IMR-90 (cell line): ENCODE data around the gene RCOR3. TPM values are rescaled to one million over a fixed set of nuclear protein-coding genes. Genes with fewer than 3 reads are reported as not detected.
"Not testable (repeated sequence)": the region's sequence is repeated elsewhere in the genome, so short reads cannot be mapped to it uniquely, and the experiment has no call there.

Source experiments
- ATAC-seq: fragments of 200-7000 bp; cut with Tn5 transposase; 2 replicates; pipeline ENCODE4 v1.9.1; 2020; ENCODE audit warnings: low read depth, mild to moderate bottlenecking, moderate library complexity
- BruUV-seq: library from RNA; stranded (reverse); fragments of 400-500 nt; replicated peaks from 2 replicates; lab custom pipeline; 2021; lab: Mats Ljungman, UMichigan
- CTCF ChIA-PET: fragments of 300-600 bp; formaldehyde crosslinking; extraction: SDS; loops from one replicate; lab custom pipeline; 2021; ENCODE audit warnings: antibody characterized with exemption; lab: Yijun Ruan, JAX
- POLR2A ChIA-PET: fragments of 300-600 bp; sonication (Branson Sonifier 250); formaldehyde crosslinking; loops from one replicate; lab custom pipeline; 2022; ENCODE audit warnings: antibody characterized with exemption; ENCODE audit not compliant: unreplicated experiment; lab: Charles Lee
- DNase-seq: peaks from one replicate; pipeline ENCODE4 v3.0.0; 2013
- H2AFZ ChIP-seq: replicated peaks from 2 replicates; pipeline ENCODE3; 2013; ENCODE audit warnings: low read length, mild to moderate bottlenecking; ENCODE audit not compliant: poor library complexity
- H2AK5ac ChIP-seq: 2 replicates; pipeline ENCODE4 v1.6.1; 2013; ENCODE audit warnings: low read depth, low read length, inconsistent platforms
- H2AK9ac ChIP-seq: replicated peaks from 2 replicates; pipeline ENCODE3; 2013; ENCODE audit warnings: mild to moderate bottlenecking, low read depth, low read length, moderate library complexity; ENCODE audit not compliant: poor library complexity
- H2BK120ac ChIP-seq: 2 replicates; pipeline ENCODE4 v1.6.1; 2013; ENCODE audit warnings: low read depth, low read length, inconsistent platforms
- H2BK15ac ChIP-seq: 3 replicates; pipeline ENCODE4 v1.6.1; 2013; ENCODE audit warnings: low read depth, low read length, inconsistent platforms
- H2BK20ac ChIP-seq: 2 replicates; pipeline ENCODE4 v1.6.1; 2013; ENCODE audit warnings: low read depth, mild to moderate bottlenecking, inconsistent platforms, low read length, moderate library complexity
- H2BK5ac ChIP-seq: 2 replicates; pipeline ENCODE4 v1.6.1; 2013; ENCODE audit warnings: mild to moderate bottlenecking, low read depth, low read length, inconsistent platforms; ENCODE audit not compliant: poor library complexity, severe bottlenecking
- H3K14ac ChIP-seq: replicated peaks from 2 replicates; pipeline ENCODE4 v1.6.1; 2013; ENCODE audit warnings: low read depth, low read length, inconsistent platforms
- H3K18ac ChIP-seq: 2 replicates; pipeline ENCODE4 v1.6.1; 2013; ENCODE audit warnings: low read depth, low read length, control low read depth
- H3K23ac ChIP-seq: 2 replicates; pipeline ENCODE4 v1.6.1; 2013; ENCODE audit warnings: low read depth, low read length, inconsistent platforms
- H3K27ac ChIP-seq: 2 replicates; pipeline ENCODE4 v1.5.1; 2013; ENCODE audit warnings: mild to moderate bottlenecking, control low read depth, low read length; ENCODE audit not compliant: insufficient read depth
- H3K27me3 ChIP-seq: 2 replicates; pipeline ENCODE4 v1.6.1; 2013; ENCODE audit warnings: low read length; ENCODE audit not compliant: control insufficient read depth, insufficient read depth
- H3K36me3 ChIP-seq: 2 replicates; pipeline ENCODE4 v1.6.1; 2013; ENCODE audit warnings: low read length, mixed read lengths; ENCODE audit not compliant: control insufficient read depth, insufficient read depth
- H3K4ac ChIP-seq: 2 replicates; pipeline ENCODE4 v1.6.1; 2013; ENCODE audit warnings: low read depth, low read length, inconsistent platforms
- H3K4me1 ChIP-seq: 2 replicates; pipeline ENCODE4 v1.6.1; 2013; ENCODE audit warnings: low read length, mixed read lengths; ENCODE audit not compliant: control insufficient read depth, insufficient read depth
- H3K4me2 ChIP-seq: 2 replicates; pipeline ENCODE4 v1.6.1; 2013; ENCODE audit warnings: low read depth, mild to moderate bottlenecking, control low read depth, low read length, moderate library complexity
- H3K4me3 ChIP-seq: 2 replicates; pipeline ENCODE4 v1.5.1; 2013; ENCODE audit warnings: low read depth, mild to moderate bottlenecking, control low read depth, low read length, moderate library complexity; ENCODE audit not compliant: insufficient read depth
- H3K56ac ChIP-seq: 2 replicates; pipeline ENCODE4 v1.6.1; 2013; ENCODE audit warnings: low read length, inconsistent platforms; ENCODE audit not compliant: insufficient read depth; ENCODE audit errors: extremely low read depth
- H3K79me1 ChIP-seq, 2 experiments: 2 replicates each; pipeline ENCODE4 v1.6.1; 2013; ENCODE audit warnings: low read length in 2 of 2, inconsistent platforms in 1 of 2, low read depth in 1 of 2
- H3K9ac ChIP-seq: 2 replicates; pipeline ENCODE4 v1.6.1; 2013; ENCODE audit warnings: low read depth, low read length, control low read depth
- H3K9me1 ChIP-seq: 2 replicates; pipeline ENCODE4 v1.6.1; 2013; ENCODE audit warnings: low read length, inconsistent platforms; ENCODE audit not compliant: insufficient read depth
- H3K9me3 ChIP-seq: 2 replicates; pipeline ENCODE4 v1.6.1; 2013; ENCODE audit warnings: low read length; ENCODE audit not compliant: control insufficient read depth, insufficient read depth
- H4K20me1 ChIP-seq: 2 replicates; pipeline ENCODE4 v1.6.1; 2013; ENCODE audit warnings: low read length, inconsistent platforms; ENCODE audit not compliant: insufficient read depth
- H4K5ac ChIP-seq: 2 replicates; pipeline ENCODE4 v1.6.1; 2013; ENCODE audit warnings: mild to moderate bottlenecking, low read depth, low read length, control low read depth
- H4K8ac ChIP-seq, 2 experiments: 2 replicates each; pipeline ENCODE4 v1.6.1; 2013; ENCODE audit warnings: low read depth in 2 of 2, low read length in 2 of 2, control low read depth in 1 of 2, inconsistent platforms in 1 of 2
- H4K91ac ChIP-seq: 2 replicates; pipeline ENCODE4 v1.6.1; 2013; ENCODE audit warnings: low read depth, low read length, inconsistent platforms; ENCODE audit not compliant: insufficient read depth
- MAFK ChIP-seq: IDR thresholded peaks from 2 replicates; pipeline ENCODE4 v1.6.1; 2012; ENCODE audit warnings: low read depth, low read length, improper control_type of control experiment
- RAD21 ChIP-seq: IDR thresholded peaks from 2 replicates; pipeline ENCODE4 v1.6.1; 2012; ENCODE audit warnings: low read length, improper control_type of control experiment
- RFX5 ChIP-seq: IDR thresholded peaks from 2 replicates; pipeline ENCODE4 v1.8.0; 2012; ENCODE audit warnings: low read depth, mild to moderate bottlenecking, low read length, moderate library complexity
- SMC3 ChIP-seq: fragments of 150-350 bp; IDR thresholded peaks from 2 replicates; pipeline ENCODE4 v1.6.1; 2016; ENCODE audit warnings: low read depth, mild to moderate bottlenecking, antibody characterized with exemption, low read length, moderate library complexity
- whole genome bisulfite sequencing, 2 experiments: methylation state at CpG; one replicate each; pipeline versions ENCODE4 v1.1.5 to v1.1.7; 2013; ENCODE audit warnings: missing lambda C conversion rate in 2 of 2; ENCODE audit not compliant: insufficient read length in 1 of 2; ENCODE audit errors: extremely low coverage in 2 of 2; 5-methylcytosine and 5-hydroxymethylcytosine counted together
- dilution Hi-C: fragments of 300-500 bp; cut with HindIII; formaldehyde crosslinking; loops from one replicate; pipeline ENCODE4 v1.14.3; 2018; ENCODE audit warnings: low sequenced_read_pairs; ENCODE audit not compliant: unreplicated experiment
- in situ Hi-C: fragments of 300-500 bp; cut with MboI; formaldehyde crosslinking; loops from 3 replicates; pipeline ENCODE4 v1.14.3; 2019; ENCODE audit warnings: low sequenced_read_pairs, inconsistent platforms, mixed read lengths
- intact Hi-C: fragments of 100-400 bp; cut with micrococcal nuclease; formaldehyde crosslinking; loops from 2 replicates; pipeline ENCODE4 v1.10.0; 2022
- polyA plus RNA-seq, 3 experiments: library from polyadenylated mRNA; depleted of rRNA; stranded (reverse); fragments of >200 nt; gene quantifications; 2 replicates each; pipeline ENCODE4 v1.2.3, GENCODE V29; 2012; ENCODE audit warnings: low replicate concordance in 1 of 3
- total RNA-seq: library from RNA; depleted of rRNA; stranded (reverse); fragments of >200 nt; gene quantifications from 2 replicates; pipeline ENCODE4 v1.2.3, GENCODE V29; 2012
- TF ChIP-seq, protein P1 (sequence below): fragments of 150-350 bp; IDR thresholded peaks from 2 replicates; pipeline ENCODE4 v1.6.1; 2017; ENCODE audit warnings: mild to moderate bottlenecking, antibody characterized with exemption, low read length, low read depth
- TF ChIP-seq, protein P2 (sequence below): conservative IDR thresholded peaks from 2 replicates; pipeline ENCODE4 v1.5.1; 2012; ENCODE audit warnings: mild to moderate bottlenecking, low read depth, low read length, improper control_type of control experiment

Gene RCOR3
- total and polyA plus RNA-seq, 2 of the 4 experiments (the other 2 are of a cell fraction), result 8.1 to 16.4 TPM

DNA sequence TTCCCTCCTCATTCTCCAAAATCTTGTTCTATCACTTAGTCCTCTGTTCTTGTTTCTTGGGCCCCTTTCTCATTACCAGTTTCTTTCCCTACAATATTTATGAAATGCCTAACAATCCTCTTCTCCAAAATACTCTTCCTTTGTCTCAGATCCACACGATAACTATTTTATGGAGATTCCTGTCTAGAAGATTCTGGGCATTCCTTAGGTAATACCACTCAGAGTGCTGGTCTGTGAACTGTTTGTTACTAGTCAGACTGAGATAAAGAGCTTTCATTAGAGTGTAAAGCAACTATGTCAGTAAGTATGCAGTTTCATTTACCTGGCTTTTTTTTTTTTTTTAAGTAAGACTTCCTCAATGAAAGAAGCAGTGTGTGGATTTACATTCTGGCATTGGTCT lies 18.1 kb upstream of the RCOR3 start:
- dilution Hi-C loops (no loop called here), intact Hi-C loops (no loop called here), in situ Hi-C loops (no loop called here)
- H3K4me3 ChIP-seq, result no peak overlapping the region
- H2AK5ac ChIP-seq, result no peak overlapping the region
- H3K36me3 ChIP-seq, result no peaks in the 10 kb centered on the region
- no peak overlapping the region for H3K4ac ChIP-seq
- H3K27ac ChIP-seq, result no peak overlapping the region
- H2BK20ac ChIP-seq, result no peak overlapping the region
- H3K9me3 ChIP-seq, result no peaks in the 10 kb centered on the region
- no peak overlapping the region for H3K18ac ChIP-seq
- H3K27me3 ChIP-seq, result no peaks in the 10 kb centered on the region; the same call in 1 of the 2 replicates
- H3K9me1 ChIP-seq, result no peaks in the 10 kb centered on the region
- H4K20me1 ChIP-seq, result no peaks in the 10 kb centered on the region
- no peak overlapping the region for H3K9ac ChIP-seq
- WGBS, 2 experiments, result no CpG with 5 or more reads among the region's 1 CpG
- H2BK5ac ChIP-seq, result no peak overlapping the region
- no peaks in the 10 kb centered on the region for H3K79me1 ChIP-seq
- CTCF ChIA-PET, result no interaction called here
- H2AK9ac ChIP-seq, result no peak overlapping the region
- POLR2A ChIA-PET, result no interaction called here
- ATAC-seq (no peak), DNase-seq (no peak)
- H4K91ac ChIP-seq, result no peak overlapping the region
- no peak overlapping the region for H4K8ac ChIP-seq
- no peak overlapping the region for H3K23ac ChIP-seq
- no peak overlapping the region for H2BK120ac ChIP-seq
- H3K4me2 ChIP-seq, result no peak overlapping the region
- H3K14ac ChIP-seq, result no peak overlapping the region
- TF ChIP-seq RAD21, result no peak
- TF ChIP-seq, protein P1, sequence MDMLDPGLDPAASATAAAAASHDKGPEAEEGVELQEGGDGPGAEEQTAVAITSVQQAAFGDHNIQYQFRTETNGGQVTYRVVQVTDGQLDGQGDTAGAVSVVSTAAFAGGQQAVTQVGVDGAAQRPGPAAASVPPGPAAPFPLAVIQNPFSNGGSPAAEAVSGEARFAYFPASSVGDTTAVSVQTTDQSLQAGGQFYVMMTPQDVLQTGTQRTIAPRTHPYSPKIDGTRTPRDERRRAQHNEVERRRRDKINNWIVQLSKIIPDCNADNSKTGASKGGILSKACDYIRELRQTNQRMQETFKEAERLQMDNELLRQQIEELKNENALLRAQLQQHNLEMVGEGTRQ, result no peak
- no peak for TF ChIP-seq RFX5
- TF ChIP-seq, protein P2, sequence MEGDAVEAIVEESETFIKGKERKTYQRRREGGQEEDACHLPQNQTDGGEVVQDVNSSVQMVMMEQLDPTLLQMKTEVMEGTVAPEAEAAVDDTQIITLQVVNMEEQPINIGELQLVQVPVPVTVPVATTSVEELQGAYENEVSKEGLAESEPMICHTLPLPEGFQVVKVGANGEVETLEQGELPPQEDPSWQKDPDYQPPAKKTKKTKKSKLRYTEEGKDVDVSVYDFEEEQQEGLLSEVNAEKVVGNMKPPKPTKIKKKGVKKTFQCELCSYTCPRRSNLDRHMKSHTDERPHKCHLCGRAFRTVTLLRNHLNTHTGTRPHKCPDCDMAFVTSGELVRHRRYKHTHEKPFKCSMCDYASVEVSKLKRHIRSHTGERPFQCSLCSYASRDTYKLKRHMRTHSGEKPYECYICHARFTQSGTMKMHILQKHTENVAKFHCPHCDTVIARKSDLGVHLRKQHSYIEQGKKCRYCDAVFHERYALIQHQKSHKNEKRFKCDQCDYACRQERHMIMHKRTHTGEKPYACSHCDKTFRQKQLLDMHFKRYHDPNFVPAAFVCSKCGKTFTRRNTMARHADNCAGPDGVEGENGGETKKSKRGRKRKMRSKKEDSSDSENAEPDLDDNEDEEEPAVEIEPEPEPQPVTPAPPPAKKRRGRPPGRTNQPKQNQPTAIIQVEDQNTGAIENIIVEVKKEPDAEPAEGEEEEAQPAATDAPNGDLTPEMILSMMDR, result no peak
- no peak for TF ChIP-seq SMC3
- TF ChIP-seq MAFK, result no peak
- H4K5ac ChIP-seq, result no peak overlapping the region
- H2AFZ ChIP-seq, result no peak overlapping the region
- BruUV-seq, result no TSS peak
- H2BK15ac ChIP-seq, result no peak overlapping the region
- H3K56ac ChIP-seq, result no peak overlapping the region
- H3K4me1 ChIP-seq, result no peaks in the 10 kb centered on the region

DNA sequence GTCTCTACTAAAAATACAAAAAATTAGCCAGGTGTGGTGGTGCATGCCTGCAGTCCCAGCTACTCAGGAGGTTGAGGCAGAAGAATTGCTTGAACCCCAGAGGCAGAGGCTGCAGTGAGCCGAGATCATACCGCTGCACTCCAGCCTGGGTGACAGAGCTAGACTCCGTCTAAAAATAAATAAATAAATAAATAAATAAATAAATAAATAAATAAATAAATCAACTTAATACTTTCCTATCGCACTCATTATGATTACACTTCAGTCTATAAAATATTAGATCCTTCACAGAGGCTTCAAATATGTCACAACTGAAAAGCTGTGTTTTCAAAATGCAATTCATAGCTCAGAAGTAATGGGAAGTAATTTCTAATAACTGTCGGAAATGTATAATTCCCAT lies 15.5 kb upstream of the RCOR3 start:
- H4K20me1 ChIP-seq, BruUV-seq, H3K9me3 ChIP-seq, H2AK9ac ChIP-seq, H3K4me2 ChIP-seq, H3K27me3 ChIP-seq, H2BK15ac ChIP-seq, in situ Hi-C loops, H4K91ac ChIP-seq, H2BK120ac ChIP-seq, dilution Hi-C loops, H3K56ac ChIP-seq, H4K8ac ChIP-seq, DNase-seq, intact Hi-C loops, POLR2A ChIA-PET, CTCF ChIA-PET, H2AK5ac ChIP-seq, H3K4ac ChIP-seq, H3K27ac ChIP-seq, H2BK5ac ChIP-seq, H3K79me1 ChIP-seq, H3K23ac ChIP-seq, H3K9me1 ChIP-seq, H2AFZ ChIP-seq, H3K4me1 ChIP-seq, H3K4me3 ChIP-seq, H4K5ac ChIP-seq, H2BK20ac ChIP-seq, H3K9ac ChIP-seq, H3K14ac ChIP-seq, H3K18ac ChIP-seq, ATAC-seq, H3K36me3 ChIP-seq: not testable (repeated sequence)
- WGBS, 2 experiments, result no CpG with 5 or more reads among the region's 5 CpGs
